ENCODE results near the gene RET.

RET gene

GRCh38 chr10:43044961-43045621, 31.8 kb upstream of the RET start:
- no peak overlapping the region for H3K4me3 ChIP-seq (ENCODE audit: low read length)
- TF ChIP-seq, protein P1, sequence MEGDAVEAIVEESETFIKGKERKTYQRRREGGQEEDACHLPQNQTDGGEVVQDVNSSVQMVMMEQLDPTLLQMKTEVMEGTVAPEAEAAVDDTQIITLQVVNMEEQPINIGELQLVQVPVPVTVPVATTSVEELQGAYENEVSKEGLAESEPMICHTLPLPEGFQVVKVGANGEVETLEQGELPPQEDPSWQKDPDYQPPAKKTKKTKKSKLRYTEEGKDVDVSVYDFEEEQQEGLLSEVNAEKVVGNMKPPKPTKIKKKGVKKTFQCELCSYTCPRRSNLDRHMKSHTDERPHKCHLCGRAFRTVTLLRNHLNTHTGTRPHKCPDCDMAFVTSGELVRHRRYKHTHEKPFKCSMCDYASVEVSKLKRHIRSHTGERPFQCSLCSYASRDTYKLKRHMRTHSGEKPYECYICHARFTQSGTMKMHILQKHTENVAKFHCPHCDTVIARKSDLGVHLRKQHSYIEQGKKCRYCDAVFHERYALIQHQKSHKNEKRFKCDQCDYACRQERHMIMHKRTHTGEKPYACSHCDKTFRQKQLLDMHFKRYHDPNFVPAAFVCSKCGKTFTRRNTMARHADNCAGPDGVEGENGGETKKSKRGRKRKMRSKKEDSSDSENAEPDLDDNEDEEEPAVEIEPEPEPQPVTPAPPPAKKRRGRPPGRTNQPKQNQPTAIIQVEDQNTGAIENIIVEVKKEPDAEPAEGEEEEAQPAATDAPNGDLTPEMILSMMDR (conservative IDR thresholded peaks at IDR 0.05; ENCODE audit: low read depth, low read length): no peak
- no peak for DNase-seq (ENCODE audit: low read depth)

DNA sequence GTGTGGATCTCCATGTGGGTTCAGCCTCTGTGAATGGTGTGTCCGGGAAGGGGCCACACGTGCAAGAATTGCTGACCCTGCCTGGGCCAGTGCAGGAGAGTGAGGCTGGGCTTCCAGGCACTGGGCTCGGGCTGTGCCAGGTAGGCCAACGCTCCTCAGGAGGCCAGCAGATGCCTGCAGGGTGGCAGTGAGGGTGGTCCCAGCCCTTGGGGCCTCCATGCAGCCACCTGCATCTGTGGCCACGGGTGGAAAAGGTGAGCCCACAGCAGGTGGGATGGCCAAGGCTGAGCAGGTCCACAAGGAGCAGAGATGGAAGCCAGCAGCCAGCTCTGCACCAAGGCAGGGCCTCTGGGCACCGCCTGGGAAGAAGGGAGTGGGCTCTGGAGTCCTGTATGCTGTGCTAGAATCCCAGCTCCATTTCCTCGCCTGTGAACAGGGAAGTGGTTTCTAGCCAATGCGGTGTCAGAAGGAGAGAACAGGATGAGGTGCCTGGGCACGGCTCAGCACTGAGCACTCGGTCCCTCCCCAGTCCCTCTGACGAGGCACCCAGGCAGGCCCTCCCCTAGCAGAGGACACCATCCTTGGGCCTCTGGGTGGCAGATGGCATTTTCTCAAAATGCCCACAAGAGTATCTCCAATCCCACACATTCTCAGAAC, 31.1 kb upstream of the RET start:
- no peak for DNase-seq (ENCODE audit: low read depth)

GRCh38 chr10:43046288-43046991, 30.4 kb upstream of the RET start:
- DNase-seq (ENCODE audit: low read depth): no peak
- TF ChIP-seq, protein P1 (conservative IDR thresholded peaks at IDR 0.05; ENCODE audit: low read depth, low read length): no peak
- H3K4me3 ChIP-seq (ENCODE audit: low read length): no peak overlapping the region

More for the DNA sequence above, 31.1 kb upstream of the RET start:
- TF ChIP-seq, protein P1 (conservative IDR thresholded peaks at IDR 0.05; ENCODE audit: low read depth, low read length): no peak
- H3K4me3 ChIP-seq (ENCODE audit: low read length): no peak overlapping the region

DNA sequence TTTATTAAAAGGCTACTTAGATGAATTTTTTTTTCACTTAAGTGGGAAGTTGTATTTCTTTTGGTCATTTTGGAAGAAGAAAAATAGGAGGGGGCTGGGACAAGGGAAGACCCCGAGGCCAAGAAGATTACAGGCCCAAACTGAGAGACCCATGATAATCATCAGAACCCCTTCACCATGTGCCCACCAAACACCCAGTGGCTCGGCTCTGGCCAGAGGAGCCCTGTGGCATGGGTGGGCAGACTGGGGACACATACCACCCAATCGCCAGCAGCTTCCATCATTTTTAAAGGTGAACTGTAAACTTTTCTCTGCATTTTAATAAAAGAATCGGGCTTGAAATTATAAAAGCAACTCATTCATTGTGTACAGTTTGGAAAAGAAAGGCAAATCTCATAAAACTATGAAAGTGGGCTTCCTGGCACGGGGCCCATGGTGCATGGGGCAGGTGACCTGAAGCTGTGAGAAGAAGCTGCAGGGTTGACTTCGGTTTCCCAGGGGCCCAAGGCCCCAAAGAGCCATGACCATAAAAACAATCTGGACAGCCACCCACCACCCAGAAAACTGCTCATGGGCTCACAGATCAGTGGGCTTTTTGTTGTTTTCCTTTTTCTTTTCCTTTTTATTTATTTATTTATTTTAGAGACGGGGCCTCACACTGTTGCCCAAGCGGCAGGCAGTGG, 29.4 kb upstream of the RET start:
- TF ChIP-seq, protein P1 (conservative IDR thresholded peaks at IDR 0.05; ENCODE audit: low read depth, low read length): no peak
- no peak overlapping the region for H3K4me3 ChIP-seq (ENCODE audit: low read length)
- no peak for DNase-seq (ENCODE audit: low read depth)

DNA sequence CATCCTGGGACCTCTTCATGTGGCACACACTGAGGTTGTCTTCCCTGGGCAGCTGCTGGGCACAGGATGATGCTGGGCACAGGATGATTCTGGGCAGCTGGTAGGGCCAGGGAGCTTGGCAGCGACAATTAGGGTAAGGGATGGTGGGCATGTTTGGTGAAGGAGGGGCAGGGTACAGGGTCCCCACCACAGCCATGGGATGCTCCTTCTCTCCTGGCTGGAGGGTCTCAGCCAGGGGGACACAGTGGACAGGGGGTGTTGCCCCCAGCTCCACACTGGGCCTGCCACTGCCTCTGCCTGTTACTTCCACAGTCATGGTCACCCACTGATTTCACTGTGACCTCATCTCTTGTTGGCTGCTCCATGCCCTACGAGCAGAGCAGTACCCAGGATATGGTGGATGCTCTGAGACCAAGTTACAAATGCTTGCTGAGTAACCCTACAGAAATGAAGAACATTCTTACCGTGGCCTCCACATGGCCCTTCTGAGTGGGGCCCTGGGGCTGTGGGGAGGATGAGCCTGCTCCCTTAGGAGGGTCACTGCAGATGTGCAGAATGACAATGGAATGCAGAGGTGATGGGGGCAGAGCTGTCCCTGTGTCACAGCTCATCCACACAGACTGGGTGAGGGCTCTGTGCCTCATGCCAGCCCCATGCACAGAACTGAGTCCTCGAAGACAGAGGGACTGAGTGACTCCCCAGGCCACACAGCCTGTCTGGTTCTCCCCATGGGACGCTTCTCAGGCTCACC, 28.4 kb upstream of the RET start:
- TF ChIP-seq, protein P1 (conservative IDR thresholded peaks at IDR 0.05; ENCODE audit: low read depth, low read length): no peak
- H3K4me3 ChIP-seq (ENCODE audit: low read length): no peak overlapping the region
- no peak for DNase-seq (ENCODE audit: low read depth)

DNA sequence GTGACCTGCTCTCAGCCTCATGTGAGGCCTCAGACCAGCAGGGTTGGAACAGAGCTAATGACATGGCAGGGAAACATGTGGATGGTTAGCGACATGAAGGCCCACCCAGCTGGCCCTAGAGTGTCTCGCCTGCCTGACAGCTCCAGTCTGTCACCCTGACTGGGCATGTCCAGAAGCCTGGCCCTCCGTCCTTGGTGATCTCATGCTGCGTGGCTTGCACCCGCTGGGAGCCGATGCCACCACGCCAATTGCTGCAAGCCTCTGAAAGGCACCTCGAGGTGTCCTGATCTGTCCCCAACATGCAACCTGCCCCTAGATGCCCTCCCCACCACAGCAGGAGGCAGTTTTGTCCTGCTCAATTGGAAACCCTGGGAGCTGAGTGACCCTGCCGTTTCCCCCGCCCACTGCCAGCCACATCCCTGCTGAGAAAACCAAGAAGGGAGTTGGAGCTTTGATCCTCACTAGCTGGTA, 27.8 kb upstream of the RET start:
- TF ChIP-seq, protein P1 (conservative IDR thresholded peaks at IDR 0.05; ENCODE audit: low read depth, low read length): no peak
- H3K4me3 ChIP-seq (ENCODE audit: low read length): no peak overlapping the region
- DNase-seq (ENCODE audit: low read depth): no peak
